HuH-7.5 (cell line): ENCODE results near the gene GUF1.
A peak's percentile ranks its signal among the peaks of the same experiment; 100 is the strongest.
"Not testable (repeated sequence)": the region's sequence is repeated elsewhere in the genome, so short reads cannot be mapped to it uniquely, and the experiment has no call there.

ENCODE experiments used
- DNase-seq: peaks from one replicate; pipeline ENCODE4 v3.0.0; 2011; ENCODE audit warnings: low spot score

GUF1 gene

GRCh38 chr4:44704673-44705072 is 26.5 kb downstream of the GUF1 start:
- DNase-seq, result no peak

GRCh38 chr4:44713125-44713524 is 34.9 kb downstream of the GUF1 start:
- no peak for DNase-seq

- no peak for DNase-seq
Observed at GRCh38 chr4:44716597-44716996, 38.4 kb downstream of the GUF1 start.

GRCh38 chr4:44720371-44720770 is 42.2 kb downstream of the GUF1 start:
- DNase-seq, result no peak

- DNase-seq, result no peak
Observed at GRCh38 chr4:44722001-44722400, 43.8 kb downstream of the GUF1 start.

GRCh38 chr4:44725166-44725565 is 46.9 kb downstream of the GUF1 start:
- DNase-seq, result no peak

GRCh38 chr4:44725726-44726037 is 47.5 kb downstream of the GUF1 start:
- peak; percentile 6 for DNase-seq

- DNase-seq, result peak; percentile 55
Observed at GRCh38 chr4:44726038-44726871, 48.0 kb downstream of the GUF1 start, which contains the start of gene GNPDA2. TSS of gene GNPDA2 (minus strand) at chr4:44726556. CDS start at chr4:44722207, 4,349 bp downstream.

GRCh38 chr4:44727471-44727870 is 49.3 kb downstream of the GUF1 start:
- no peak for DNase-seq

GRCh38 chr4:44728694-44729093 is 50.5 kb downstream of the GUF1 start:
- DNase-seq, result not testable (repeated sequence)

GRCh38 chr4:44736900-44737299 is 58.7 kb downstream of the GUF1 start:
- DNase-seq, result no peak

GRCh38 chr4:44738615-44739014 is 60.4 kb downstream of the GUF1 start:
- peak; percentile 2 for DNase-seq

GRCh38 chr4:44740201-44740600 is 62.0 kb downstream of the GUF1 start:
- DNase-seq, result no peak
